ENCODE data around the gene SHC3. TPM values are rescaled to one million over a fixed set of nuclear protein-coding genes. Genes with fewer than 3 reads are reported as not detected.

SHC3 gene
- 2.4 and 15.3 TPM in 2 replicates for total RNA-seq

DNA sequence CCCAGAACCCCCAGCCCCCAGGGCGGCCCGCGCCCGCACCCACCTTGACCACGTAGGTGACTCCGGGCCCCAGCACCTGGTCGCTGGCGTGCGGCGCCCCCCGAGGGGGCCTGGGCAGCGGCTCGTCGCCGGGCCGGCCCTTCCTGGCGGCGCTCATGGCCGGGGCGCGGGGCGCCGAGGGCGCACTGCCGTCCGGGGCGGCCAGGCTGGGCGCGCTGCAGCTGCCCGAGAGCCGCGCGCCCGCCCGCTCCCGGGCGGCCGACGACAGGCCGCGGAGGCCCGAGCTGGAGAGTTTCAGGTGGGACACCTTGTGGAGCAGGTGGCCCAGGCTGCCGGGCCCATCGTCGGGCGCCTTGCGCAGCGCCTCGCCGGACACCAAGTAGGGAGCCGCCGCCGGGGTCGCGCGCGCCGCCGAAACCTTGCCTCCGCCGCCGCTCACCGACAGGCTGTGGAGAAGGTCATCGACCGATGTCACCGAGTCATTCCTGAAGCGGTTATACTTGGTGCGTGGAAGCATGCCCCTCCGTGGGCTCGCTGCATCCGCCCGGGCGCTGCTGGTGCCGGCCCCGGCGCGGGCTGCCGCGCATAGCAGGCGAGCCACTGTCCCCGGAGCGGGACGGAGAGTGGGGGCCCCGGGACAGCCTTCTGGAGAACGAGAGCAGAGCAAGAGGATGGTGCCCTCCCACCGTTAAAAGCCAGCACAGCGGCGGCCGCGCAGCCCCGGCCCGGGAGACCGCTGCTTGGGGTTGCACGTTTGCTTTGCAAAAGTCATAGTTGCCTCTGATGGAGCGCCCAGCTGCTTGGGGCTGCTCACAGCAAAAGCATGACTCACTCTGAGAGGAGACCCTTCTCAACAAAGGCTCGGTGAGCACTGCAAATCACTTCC lies at the start of gene SHC3:
TSS of gene SHC3 (minus strand) at position 875 of the 886 bp plus-strand sequence. CDS start at position 517, 358 bp downstream.

GRCh38 chr9:88991066-88992034 lies 187.3 kb downstream of the SHC3 start, which contains the start of gene S1PR3:
S1PR3 (plus strand) TSS chr9:88991468; CDS start chr9:89001201, 9,733 bp downstream.

Other genes starting within 250 kb of the SHC3 start
- 39.2 and 93.8 TPM in 2 replicates for gene S1PR3, start 187.3 kb downstream of the SHC3 start, total RNA-seq
- 14.4 and 126 TPM in 2 replicates for gene CKS2, start 132.4 kb upstream of the SHC3 start, total RNA-seq
- gene SECISBP2, start 139.7 kb upstream of the SHC3 start, total RNA-seq = 37.2 and 40.3 TPM in 2 replicates